Right lobe of liver (tissue), 4 donors: ENCODE measurements around the gene TMEM132D.

Experiments used
- CTCF ChIP-seq, 4 donors: fragments of 200-600 bp in 3 of 4; fragments of 450-650 bp in 1 of 4; IDR thresholded peaks; one replicate each; pipeline versions ENCODE4 v1.5.1 to v1.8.0; 2016 to 2022; ENCODE audit warnings: antibody characterized with exemption in 4 of 4, mild to moderate bottlenecking in 2 of 4
- POLR2A ChIP-seq: fragments of 450-650 bp; IDR thresholded peaks from one replicate; pipeline ENCODE4 v1.6.1; 2017; ENCODE audit warnings: antibody characterized with exemption, mild to moderate bottlenecking
- donor health status: DM: no; HTN: no; CAD: no.
- donor health status: DM: no; HTN: no; CAD: no.
- donor health status: DM: no; HTN: yes; CAD: no.

- no peak for TF ChIP-seq CTCF (IDR thresholded peaks at IDR 0.05)
- no peak for TF ChIP-seq POLR2A
These were observed 853.9 kb downstream of the TMEM132D start for GRCh38 chr12:129049917-129050316.
